ENCODE results near the gene OSBPL2.

OSBPL2 gene

DNA sequence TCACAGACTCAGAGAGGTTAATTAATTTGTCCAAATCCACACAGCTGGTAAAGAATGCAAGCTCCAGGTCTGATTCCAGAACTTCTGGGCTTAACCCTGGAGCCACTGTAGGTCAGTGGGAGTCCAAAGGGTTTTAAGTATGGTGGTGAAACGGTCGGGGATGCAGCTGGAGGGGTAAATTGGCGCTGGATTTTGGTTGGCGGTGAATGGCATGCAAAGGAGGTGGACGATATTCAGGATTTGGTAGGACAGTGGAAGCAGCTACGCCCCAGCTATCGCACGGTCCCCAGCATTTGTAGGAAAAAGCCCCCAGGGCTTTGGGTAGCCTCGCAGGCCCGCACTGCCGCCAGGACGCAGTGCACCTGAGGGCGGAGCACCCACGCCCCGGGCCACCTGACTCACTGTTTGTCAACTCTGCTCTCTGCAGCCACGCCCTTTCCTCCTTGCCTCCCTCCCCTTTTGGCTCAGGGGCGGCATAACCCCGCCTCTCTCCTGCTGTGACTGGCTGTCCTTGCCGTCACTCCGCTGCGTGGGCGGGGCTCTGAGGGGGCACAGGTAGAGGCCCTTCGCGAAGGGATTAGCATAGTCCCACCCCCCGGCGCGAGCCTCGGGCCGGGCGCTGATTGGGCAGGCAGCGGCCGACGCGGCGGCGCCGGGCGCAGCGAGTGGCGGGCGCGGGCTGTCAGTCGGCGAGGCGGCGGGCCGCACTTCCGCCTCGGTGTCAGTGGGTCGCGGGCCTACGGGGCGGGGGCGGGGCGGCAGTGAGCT is at the start of gene OSBPL2:
Gene OSBPL2, plus strand, starts transcription at position 721 of the 768 bp plus-strand sequence. CDS start 17,664 bp downstream, outside the sequence.
- Histone ChIP-seq H3K4me1 (ENCODE audit: low read depth, poor library complexity, severe bottlenecking) (peaks cover 9% of the 10 kb centered on the region), H3K36me3 (ENCODE audit: insufficient read depth) (no peaks in the 10 kb centered on the region), H3K4me3 (IDR thresholded peaks at IDR 0.05; ENCODE audit: insufficient read depth, low read depth, low read length) (no peak within 1 kb of the TSS), H3K79me2 (ENCODE audit: insufficient read depth, low read depth) (no peaks in the 10 kb centered on the region; the same call in 1 of the 2 replicates), H4K20me1 (ENCODE audit: insufficient read depth) (no peaks in the 10 kb centered on the region), H2AFZ (ENCODE audit: low read depth) (peak within 1 kb of the TSS; percentile 57), H3K27me3 (ENCODE audit: insufficient read depth, low read depth) (peaks cover 34% of the 10 kb centered on the region), H3K4me2 (peak within 1 kb of the TSS; percentile 75), H3K27ac (no peak within 1 kb of the TSS), H3K9ac (peak within 1 kb of the TSS; percentile 55; the same call in 1 of the 2 replicates)
- TF ChIP-seq, protein P1, sequence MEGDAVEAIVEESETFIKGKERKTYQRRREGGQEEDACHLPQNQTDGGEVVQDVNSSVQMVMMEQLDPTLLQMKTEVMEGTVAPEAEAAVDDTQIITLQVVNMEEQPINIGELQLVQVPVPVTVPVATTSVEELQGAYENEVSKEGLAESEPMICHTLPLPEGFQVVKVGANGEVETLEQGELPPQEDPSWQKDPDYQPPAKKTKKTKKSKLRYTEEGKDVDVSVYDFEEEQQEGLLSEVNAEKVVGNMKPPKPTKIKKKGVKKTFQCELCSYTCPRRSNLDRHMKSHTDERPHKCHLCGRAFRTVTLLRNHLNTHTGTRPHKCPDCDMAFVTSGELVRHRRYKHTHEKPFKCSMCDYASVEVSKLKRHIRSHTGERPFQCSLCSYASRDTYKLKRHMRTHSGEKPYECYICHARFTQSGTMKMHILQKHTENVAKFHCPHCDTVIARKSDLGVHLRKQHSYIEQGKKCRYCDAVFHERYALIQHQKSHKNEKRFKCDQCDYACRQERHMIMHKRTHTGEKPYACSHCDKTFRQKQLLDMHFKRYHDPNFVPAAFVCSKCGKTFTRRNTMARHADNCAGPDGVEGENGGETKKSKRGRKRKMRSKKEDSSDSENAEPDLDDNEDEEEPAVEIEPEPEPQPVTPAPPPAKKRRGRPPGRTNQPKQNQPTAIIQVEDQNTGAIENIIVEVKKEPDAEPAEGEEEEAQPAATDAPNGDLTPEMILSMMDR (conservative IDR thresholded peaks at IDR 0.05; ENCODE audit: low read depth, low read length), result no peak

DNA sequence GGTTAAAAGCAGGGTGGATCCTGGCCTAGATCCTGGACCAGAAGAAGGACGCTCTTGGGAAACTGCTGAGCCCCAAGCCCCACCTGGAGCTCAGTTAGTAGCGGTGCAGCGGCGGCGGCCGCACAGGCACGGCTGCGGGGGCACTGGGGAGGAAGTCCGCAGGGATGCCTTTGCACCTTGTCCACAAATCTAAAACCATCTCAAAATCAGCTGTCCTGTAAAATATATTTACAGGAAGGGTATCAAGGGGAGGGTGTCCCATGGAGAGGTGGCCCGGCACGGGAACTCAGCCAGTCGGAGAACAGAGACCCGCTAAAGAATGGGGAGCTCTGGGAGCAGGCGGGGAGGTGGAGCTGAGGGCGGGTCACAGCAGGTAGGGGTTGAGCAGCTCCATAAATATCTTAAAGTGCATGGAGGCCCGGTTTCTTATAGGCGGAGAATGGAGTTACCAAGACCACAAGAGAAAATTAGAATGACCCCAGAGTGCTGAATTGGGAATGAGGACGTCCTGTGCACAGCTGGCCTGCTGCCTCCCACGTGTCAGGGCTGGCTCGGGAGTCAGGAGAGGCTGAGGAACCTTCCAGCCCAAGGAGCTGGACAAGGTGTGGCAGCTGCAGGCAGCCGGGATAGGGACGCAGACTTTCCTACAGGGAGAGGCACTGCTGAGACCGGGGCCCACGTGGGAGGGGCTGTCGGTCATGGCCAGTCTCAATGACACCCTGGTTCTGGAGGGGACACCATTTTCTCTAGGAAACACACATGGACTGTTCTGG is 47.5 kb upstream of the OSBPL2 start:
- TF ChIP-seq, protein P1 (conservative IDR thresholded peaks at IDR 0.05; ENCODE audit: low read depth, low read length), result no peak
- peaks cover 24% of the 10 kb centered on the region; the same call in 1 of the 2 replicates for H3K79me2 ChIP-seq (ENCODE audit: insufficient read depth, low read depth)
- no peaks in the 10 kb centered on the region for H3K27me3 ChIP-seq (ENCODE audit: insufficient read depth, low read depth)
- no peak overlapping the region for H3K4me2 ChIP-seq
- no peak overlapping the region for H3K9ac ChIP-seq
- H3K4me1 ChIP-seq (ENCODE audit: low read depth, poor library complexity, severe bottlenecking), result no peaks in the 10 kb centered on the region
- no peaks in the 10 kb centered on the region for H4K20me1 ChIP-seq (ENCODE audit: insufficient read depth)
- no peak overlapping the region for H3K27ac ChIP-seq
- H3K4me3 ChIP-seq (IDR thresholded peaks at IDR 0.05; ENCODE audit: insufficient read depth, low read depth, low read length), result no peak overlapping the region
- H2AFZ ChIP-seq (ENCODE audit: low read depth), result no peak overlapping the region
- H3K36me3 ChIP-seq (ENCODE audit: insufficient read depth), result no peaks in the 10 kb centered on the region; the same call in 1 of the 2 replicates

DNA sequence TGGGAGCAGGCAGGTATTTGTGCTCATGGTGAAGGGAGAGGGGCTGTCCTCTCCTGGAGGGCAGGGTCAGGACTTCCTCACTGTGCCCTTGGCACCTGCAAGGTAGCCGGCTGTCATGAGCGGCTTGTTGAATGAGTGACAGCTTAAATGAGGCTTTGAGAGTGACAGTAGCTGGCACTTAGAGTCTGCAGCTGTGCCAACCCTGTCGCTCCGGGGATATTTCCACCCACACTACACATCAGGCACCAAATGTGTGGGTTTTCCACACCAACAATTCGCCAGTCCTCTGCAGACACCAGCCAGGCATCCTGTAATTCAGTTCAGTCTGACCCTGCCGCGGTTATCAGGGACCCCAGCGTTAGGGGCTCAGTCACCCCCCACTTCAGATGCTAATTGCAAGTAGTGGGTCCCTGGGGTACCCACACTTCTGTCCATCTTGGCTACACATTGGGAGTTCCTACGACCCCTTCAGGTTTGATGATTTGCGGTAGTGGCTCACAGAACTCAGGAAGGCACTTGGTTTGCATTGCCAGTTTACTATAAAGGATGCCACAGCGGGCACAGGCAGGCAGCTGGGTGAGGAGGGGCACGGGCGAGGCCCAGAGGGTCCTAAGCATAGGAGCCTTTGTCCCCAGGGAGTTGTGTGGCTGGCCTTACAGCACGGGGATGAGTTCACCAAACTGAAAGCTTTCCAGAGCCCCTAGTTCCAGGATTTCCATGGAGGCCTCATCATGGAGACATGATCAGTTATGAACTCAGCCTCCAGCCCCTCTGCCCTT is 46.4 kb upstream of the OSBPL2 start:
- Histone ChIP-seq H3K36me3 (ENCODE audit: insufficient read depth) (peaks cover 4% of the 10 kb centered on the region; the same call in 1 of the 2 replicates), H3K4me3 (IDR thresholded peaks at IDR 0.05; ENCODE audit: insufficient read depth, low read depth, low read length) (no peak overlapping the region), H4K20me1 (ENCODE audit: insufficient read depth) (no peaks in the 10 kb centered on the region), H3K27ac (no peak overlapping the region), H3K4me1 (ENCODE audit: low read depth, poor library complexity, severe bottlenecking) (no peaks in the 10 kb centered on the region), H3K27me3 (ENCODE audit: insufficient read depth, low read depth) (no peaks in the 10 kb centered on the region), H3K4me2 (no peak overlapping the region), H2AFZ (ENCODE audit: low read depth) (no peak overlapping the region), H3K9ac (no peak overlapping the region), H3K79me2 (ENCODE audit: insufficient read depth, low read depth) (peaks cover 14% of the 10 kb centered on the region; the same call in 1 of the 2 replicates)
- TF ChIP-seq, protein P1 (conservative IDR thresholded peaks at IDR 0.05; ENCODE audit: low read depth, low read length), result no peak

DNA sequence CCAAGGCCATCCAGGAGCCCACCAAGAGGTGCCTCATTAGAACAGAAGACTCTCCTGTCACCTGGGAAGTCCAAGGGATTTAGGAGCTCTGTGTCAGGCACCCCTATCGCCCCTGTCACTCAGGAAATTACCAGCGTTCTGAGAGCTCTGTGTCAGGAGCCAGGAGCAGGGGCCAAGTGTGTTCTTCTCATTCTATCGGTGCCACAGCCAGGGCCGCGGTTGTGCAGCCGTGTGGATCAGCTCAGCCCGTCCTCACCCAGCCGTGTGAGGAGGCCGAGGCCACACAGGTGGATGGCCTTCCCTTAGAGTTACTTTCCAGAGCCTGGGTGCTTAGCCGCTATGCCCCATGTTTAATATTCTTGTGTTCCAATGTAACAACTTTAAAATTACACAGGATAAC is 45.7 kb upstream of the OSBPL2 start:
- Histone ChIP-seq H3K27ac (no peak overlapping the region), H3K27me3 (ENCODE audit: insufficient read depth, low read depth) (no peaks in the 10 kb centered on the region), H3K9ac (no peak overlapping the region), H3K4me3 (IDR thresholded peaks at IDR 0.05; ENCODE audit: insufficient read depth, low read depth, low read length) (no peak overlapping the region), H3K36me3 (ENCODE audit: insufficient read depth) (peaks cover 4% of the 10 kb centered on the region; the same call in 1 of the 2 replicates), H4K20me1 (ENCODE audit: insufficient read depth) (no peaks in the 10 kb centered on the region), H2AFZ (ENCODE audit: low read depth) (no peak overlapping the region), H3K79me2 (ENCODE audit: insufficient read depth, low read depth) (peaks cover 7% of the 10 kb centered on the region; the same call in 1 of the 2 replicates), H3K4me1 (ENCODE audit: low read depth, poor library complexity, severe bottlenecking) (no peaks in the 10 kb centered on the region), H3K4me2 (no peak overlapping the region)
- TF ChIP-seq, protein P1 (conservative IDR thresholded peaks at IDR 0.05; ENCODE audit: low read depth, low read length), result no peak
